ENCODE data around the gene LAMTOR2.

Gene LAMTOR2

GRCh38 chr1:156065871-156066270, 11.3 kb downstream of the LAMTOR2 start:
- no peak overlapping the region for H3K4me3 ChIP-seq (ENCODE audit: low read length)
- TF ChIP-seq, protein P1, sequence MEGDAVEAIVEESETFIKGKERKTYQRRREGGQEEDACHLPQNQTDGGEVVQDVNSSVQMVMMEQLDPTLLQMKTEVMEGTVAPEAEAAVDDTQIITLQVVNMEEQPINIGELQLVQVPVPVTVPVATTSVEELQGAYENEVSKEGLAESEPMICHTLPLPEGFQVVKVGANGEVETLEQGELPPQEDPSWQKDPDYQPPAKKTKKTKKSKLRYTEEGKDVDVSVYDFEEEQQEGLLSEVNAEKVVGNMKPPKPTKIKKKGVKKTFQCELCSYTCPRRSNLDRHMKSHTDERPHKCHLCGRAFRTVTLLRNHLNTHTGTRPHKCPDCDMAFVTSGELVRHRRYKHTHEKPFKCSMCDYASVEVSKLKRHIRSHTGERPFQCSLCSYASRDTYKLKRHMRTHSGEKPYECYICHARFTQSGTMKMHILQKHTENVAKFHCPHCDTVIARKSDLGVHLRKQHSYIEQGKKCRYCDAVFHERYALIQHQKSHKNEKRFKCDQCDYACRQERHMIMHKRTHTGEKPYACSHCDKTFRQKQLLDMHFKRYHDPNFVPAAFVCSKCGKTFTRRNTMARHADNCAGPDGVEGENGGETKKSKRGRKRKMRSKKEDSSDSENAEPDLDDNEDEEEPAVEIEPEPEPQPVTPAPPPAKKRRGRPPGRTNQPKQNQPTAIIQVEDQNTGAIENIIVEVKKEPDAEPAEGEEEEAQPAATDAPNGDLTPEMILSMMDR (IDR thresholded peaks at IDR 0.05; ENCODE audit: low read depth, low read length, poor library complexity, severe bottlenecking): no peak
- TF ChIP-seq EZH2phosphoT487 (IDR thresholded peaks at IDR 0.05; ENCODE audit: borderline replicate concordance, low read length): no peak
- H3K36me3 ChIP-seq (ENCODE audit: control insufficient read depth, low read length): no peaks in the 10 kb centered on the region
- H3K4me2 ChIP-seq (ENCODE audit: low read length): no peak overlapping the region
- peaks cover 4% of the 10 kb centered on the region for H3K27me3 ChIP-seq (ENCODE audit: control insufficient read depth, low read length)
- H3K27ac ChIP-seq (ENCODE audit: low read depth, low read length): no peak overlapping the region
- H4K20me1 ChIP-seq (ENCODE audit: control insufficient read depth, insufficient read depth, low read depth, low read length): no peaks in the 10 kb centered on the region
- H3K4me1 ChIP-seq (ENCODE audit: control insufficient read depth, low read length): peaks cover 8% of the 10 kb centered on the region
- no peaks in the 10 kb centered on the region for H3K9me2 ChIP-seq (replicated peaks; ENCODE audit: control insufficient read depth, low read length)
- 0 out of 2 replicates have a peak, but pooled peaks cover 2% of the 10 kb centered on the region for H3F3A ChIP-seq (ENCODE audit: control insufficient read depth, insufficient read depth)
- no peaks in the 10 kb centered on the region for H3K9me3 ChIP-seq (ENCODE audit: control insufficient read depth, insufficient read depth, low read length)
- H3K79me2 ChIP-seq (ENCODE audit: control insufficient read depth, low read length): no peaks in the 10 kb centered on the region

DNA sequence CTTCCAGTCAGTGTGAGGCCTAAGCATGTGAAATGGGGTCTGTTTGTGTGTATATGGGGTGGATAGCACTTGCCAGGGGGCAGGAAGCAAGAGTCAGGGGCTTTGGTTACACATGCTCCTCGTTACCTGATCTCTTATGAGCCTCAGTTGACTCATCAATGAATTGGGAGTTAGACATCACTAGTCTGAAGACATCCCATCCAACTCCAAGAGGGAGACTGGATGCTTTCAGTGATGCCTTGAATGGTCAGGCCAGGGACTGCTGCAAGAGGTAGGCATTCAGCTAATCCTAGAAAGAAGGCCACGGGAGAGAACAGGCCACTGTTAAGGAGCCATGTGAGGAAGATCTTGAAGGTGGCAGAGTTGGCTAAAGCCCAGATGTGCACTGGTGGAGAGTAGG, 12.7 kb downstream of the LAMTOR2 start:
- H3K27me3 ChIP-seq (ENCODE audit: control insufficient read depth, low read length): peaks cover 4% of the 10 kb centered on the region
- H3K4me3 ChIP-seq (ENCODE audit: low read length): no peak overlapping the region
- no peak overlapping the region for H3K4me2 ChIP-seq (ENCODE audit: low read length)
- no peak overlapping the region for H3K27ac ChIP-seq (ENCODE audit: low read depth, low read length)
- 0 out of 2 replicates have a peak, but pooled peaks cover 2% of the 10 kb centered on the region for H3F3A ChIP-seq (ENCODE audit: control insufficient read depth, insufficient read depth)
- H3K4me1 ChIP-seq (ENCODE audit: control insufficient read depth, low read length): peaks cover 3% of the 10 kb centered on the region; the same call in 1 of the 2 replicates
- no peaks in the 10 kb centered on the region for H3K9me2 ChIP-seq (replicated peaks; ENCODE audit: control insufficient read depth, low read length)
- H4K20me1 ChIP-seq (ENCODE audit: control insufficient read depth, insufficient read depth, low read depth, low read length): no peaks in the 10 kb centered on the region
- H3K79me2 ChIP-seq (ENCODE audit: control insufficient read depth, low read length): no peaks in the 10 kb centered on the region
- no peak for TF ChIP-seq EZH2phosphoT487 (IDR thresholded peaks at IDR 0.05; ENCODE audit: borderline replicate concordance, low read length)
- TF ChIP-seq, protein P1 (IDR thresholded peaks at IDR 0.05; ENCODE audit: low read depth, low read length, poor library complexity, severe bottlenecking): no peak
- no peaks in the 10 kb centered on the region for H3K36me3 ChIP-seq (ENCODE audit: control insufficient read depth, low read length)
- H3K9me3 ChIP-seq (ENCODE audit: control insufficient read depth, insufficient read depth, low read length): no peaks in the 10 kb centered on the region

DNA sequence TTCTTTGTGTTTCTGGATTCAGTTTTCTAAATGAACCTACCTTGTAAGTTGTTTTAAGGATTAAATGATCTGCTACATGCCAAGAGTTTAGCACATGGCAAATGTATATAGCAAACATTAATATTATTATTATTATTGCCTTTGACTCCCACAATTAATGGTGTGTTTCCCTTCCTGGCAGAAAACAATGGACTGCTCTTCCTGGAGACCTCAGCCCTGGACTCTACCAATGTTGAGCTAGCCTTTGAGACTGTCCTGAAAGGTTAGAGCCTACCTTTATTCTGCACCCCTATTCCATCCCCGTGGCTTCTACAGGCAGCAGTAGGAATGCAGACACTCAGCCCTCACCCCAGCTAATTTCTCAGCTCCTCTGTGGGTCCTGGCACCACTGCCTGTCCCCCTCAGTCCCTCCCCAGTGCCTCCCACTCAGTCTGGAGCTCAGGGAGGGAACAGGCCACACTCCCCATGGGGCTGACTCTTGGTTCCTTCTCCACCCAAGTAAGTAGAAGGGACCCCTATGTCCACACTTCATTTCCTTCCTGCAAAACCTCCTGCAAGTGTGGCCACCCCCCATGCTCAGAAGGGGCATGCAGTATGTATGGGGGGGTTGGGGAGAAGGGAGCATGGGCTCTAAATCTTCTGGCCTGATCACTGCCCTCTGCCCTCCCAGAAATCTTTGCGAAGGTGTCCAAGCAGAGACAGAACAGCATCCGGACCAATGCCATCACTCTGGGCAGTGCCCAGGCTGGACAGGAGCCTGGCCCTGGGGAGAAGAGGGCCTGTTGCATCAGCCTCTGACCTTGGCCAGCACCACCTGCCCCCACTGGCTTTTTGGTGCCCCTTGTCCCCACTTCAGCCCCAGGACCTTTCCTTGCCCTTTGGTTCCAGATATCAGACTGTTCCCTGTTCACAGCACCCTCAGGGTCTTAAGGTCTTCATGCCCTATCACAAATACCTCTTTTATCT, 15.2 kb downstream of the LAMTOR2 start:
- H3K4me1 ChIP-seq (ENCODE audit: control insufficient read depth, low read length): peaks cover 6% of the 10 kb centered on the region
- TF ChIP-seq EZH2phosphoT487 (IDR thresholded peaks at IDR 0.05; ENCODE audit: borderline replicate concordance, low read length): no peak
- TF ChIP-seq, protein P1 (IDR thresholded peaks at IDR 0.05; ENCODE audit: low read depth, low read length, poor library complexity, severe bottlenecking): no peak
- no peak overlapping the region for H3K27ac ChIP-seq (ENCODE audit: low read depth, low read length)
- no peaks in the 10 kb centered on the region for H4K20me1 ChIP-seq (ENCODE audit: control insufficient read depth, insufficient read depth, low read depth, low read length)
- no peaks in the 10 kb centered on the region; the same call in 1 of the 2 replicates for H3K79me2 ChIP-seq (ENCODE audit: control insufficient read depth, low read length)
- no peaks in the 10 kb centered on the region for H3K9me2 ChIP-seq (replicated peaks; ENCODE audit: control insufficient read depth, low read length)
- no peaks in the 10 kb centered on the region for H3K36me3 ChIP-seq (ENCODE audit: control insufficient read depth, low read length)
- H3K4me2 ChIP-seq (ENCODE audit: low read length): no peak overlapping the region
- no peak overlapping the region for H3K4me3 ChIP-seq (ENCODE audit: low read length)
- H3K9me3 ChIP-seq (ENCODE audit: control insufficient read depth, insufficient read depth, low read length): no peaks in the 10 kb centered on the region
- 0 out of 2 replicates have a peak, but pooled peaks cover 2% of the 10 kb centered on the region for H3F3A ChIP-seq (ENCODE audit: control insufficient read depth, insufficient read depth)
- H3K27me3 ChIP-seq (ENCODE audit: control insufficient read depth, low read length): peaks cover 4% of the 10 kb centered on the region

All from DOHH2 (cell line).